Stomach (tissue), 9 donors: ENCODE data around the gene ZNF525. TPM values are rescaled to one million over a fixed set of nuclear protein-coding genes. Genes with fewer than 3 reads are reported as not detected.
"Not testable (repeated sequence)": the region's sequence is repeated elsewhere in the genome, so short reads cannot be mapped to it uniquely, and the experiment has no call there.

Experiments
- DNase-seq, 2 donors: peaks; one replicate each; pipeline versions ENCODE4 v3.0.0 to v3.0.0-alpha.2; 2013 to 2019
- H3K27ac ChIP-seq, 5 donors: fragments of 200-600 bp in 4 of 5; sonication (generic) in 4 of 5; one replicate each; pipeline ENCODE4 v1.5.1; 2013 to 2019; ENCODE audit warnings: mild to moderate bottlenecking in 1 of 5, moderate library complexity in 1 of 5
- H3K27me3 ChIP-seq, 3 donors: fragments of 200-600 bp; sonication (generic); one replicate each; pipeline ENCODE4 v1.5.1; 2017 to 2019; ENCODE audit warnings: mixed run types in 1 of 3
- H3K36me3 ChIP-seq, 4 donors: fragments of 200-600 bp; sonication (generic); 1 replicate in 3 of 4; 2 replicates in 1 of 4; pipeline ENCODE4 v1.5.1; 2016 to 2019
- H3K4me1 ChIP-seq, 4 donors: fragments of 200-600 bp; sonication (generic); one replicate each; pipeline ENCODE4 v1.5.1; 2016 to 2019
- H3K4me3 ChIP-seq, 4 donors: fragments of 200-600 bp; sonication (generic) in 3 of 4; one replicate each; pipeline ENCODE4 v1.5.1; 2016 to 2019; ENCODE audit warnings: mild to moderate bottlenecking in 1 of 4
- H3K9me3 ChIP-seq, 4 donors: fragments of 200-600 bp; sonication (generic); one replicate each; pipeline ENCODE4 v1.5.1; 2016 to 2019
- EP300 ChIP-seq: sonication (generic); formaldehyde crosslinking; IDR thresholded peaks from one replicate; pipeline ENCODE4 v1.6.1; 2017; ENCODE audit warnings: antibody characterized with exemption
- POLR2A ChIP-seq, 4 donors: fragments of 450-650 bp; IDR thresholded peaks; one replicate each; pipeline ENCODE4 v1.6.1; 2016; ENCODE audit warnings: antibody characterized with exemption in 4 of 4, control low read depth in 2 of 4, mild to moderate bottlenecking in 1 of 4, moderate library complexity in 1 of 4
- POLR2AphosphoS5 ChIP-seq, 3 donors: sonication (generic); formaldehyde crosslinking; IDR thresholded peaks; one replicate each; pipeline ENCODE4 v1.6.1; 2016; ENCODE audit warnings: antibody characterized with exemption in 3 of 3
- WGBS, 5 donors: extraction: QIAGEN DNeasy Blood & Tissue Kit in 3 of 5; methylation state at CpG; one replicate each; pipeline versions ENCODE4 v1.1.5 to v1.1.7; 2013 to 2018; 5-methylcytosine and 5-hydroxymethylcytosine counted together
- intact Hi-C: fragments of 100-400 bp; cut with DNase I; formaldehyde crosslinking; loops from one replicate; pipeline ENCODE4 v1.15.1; 2023; ENCODE audit warnings: low total_unique reads
- polyA plus RNA-seq, 3 donors: library from polyadenylated mRNA; stranded (reverse); fragments of 200-250 nt; gene quantifications; one replicate each; pipeline ENCODE4 v1.2.3, GENCODE V29; 2013
- total RNA-seq, 5 donors: library from RNA; depleted of rRNA; stranded (reverse); fragments of >200 nt; gene quantifications; one replicate each; pipeline versions ENCODE4 v1.1.0 to v1.2.3, GENCODE V29; 2014 to 2016
- TF ChIP-seq, protein P1 (sequence below), 7 experiments: fragments of 450-650 bp in 4 of 7; fragments of 200-600 bp in 3 of 7; sonication (generic) in 3 of 7; IDR thresholded peaks; one replicate each; pipeline ENCODE4 v1.5.1; 2016 to 2019; ENCODE audit warnings: antibody characterized with exemption in 7 of 7, control low read depth in 2 of 7, mild to moderate bottlenecking in 1 of 7
- donor health status: healthy with polysubstance abuse.
- donor health status: Bipolar disorder and iron deficiency.
- donor health status: healthy.

Gene ZNF525
- total and polyA plus RNA-seq, 8 donors = 2.9 to 33.3 (median 5.3) TPM

DNA sequence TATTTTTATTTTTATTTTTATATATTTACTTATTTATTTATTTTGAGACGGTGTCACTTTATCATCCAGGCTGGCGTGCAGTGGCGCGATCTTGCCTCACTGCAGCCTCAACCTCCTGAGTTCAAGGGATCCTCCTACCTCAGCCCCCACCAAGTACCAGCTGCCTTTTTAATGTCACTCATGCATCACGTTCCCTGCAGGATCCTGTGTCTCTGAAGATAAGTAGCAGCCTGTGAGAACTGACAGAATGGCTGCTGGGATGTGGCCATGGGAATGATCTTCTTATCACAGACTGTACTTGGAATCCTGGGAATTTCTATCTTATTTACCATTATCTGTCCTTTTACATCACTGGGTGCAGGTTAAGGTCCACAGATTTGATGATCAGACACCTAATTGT lies 57.0 kb downstream of the ZNF525 start:
- TF ChIP-seq, protein P1, sequence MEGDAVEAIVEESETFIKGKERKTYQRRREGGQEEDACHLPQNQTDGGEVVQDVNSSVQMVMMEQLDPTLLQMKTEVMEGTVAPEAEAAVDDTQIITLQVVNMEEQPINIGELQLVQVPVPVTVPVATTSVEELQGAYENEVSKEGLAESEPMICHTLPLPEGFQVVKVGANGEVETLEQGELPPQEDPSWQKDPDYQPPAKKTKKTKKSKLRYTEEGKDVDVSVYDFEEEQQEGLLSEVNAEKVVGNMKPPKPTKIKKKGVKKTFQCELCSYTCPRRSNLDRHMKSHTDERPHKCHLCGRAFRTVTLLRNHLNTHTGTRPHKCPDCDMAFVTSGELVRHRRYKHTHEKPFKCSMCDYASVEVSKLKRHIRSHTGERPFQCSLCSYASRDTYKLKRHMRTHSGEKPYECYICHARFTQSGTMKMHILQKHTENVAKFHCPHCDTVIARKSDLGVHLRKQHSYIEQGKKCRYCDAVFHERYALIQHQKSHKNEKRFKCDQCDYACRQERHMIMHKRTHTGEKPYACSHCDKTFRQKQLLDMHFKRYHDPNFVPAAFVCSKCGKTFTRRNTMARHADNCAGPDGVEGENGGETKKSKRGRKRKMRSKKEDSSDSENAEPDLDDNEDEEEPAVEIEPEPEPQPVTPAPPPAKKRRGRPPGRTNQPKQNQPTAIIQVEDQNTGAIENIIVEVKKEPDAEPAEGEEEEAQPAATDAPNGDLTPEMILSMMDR (IDR thresholded peaks at IDR 0.05) = no peak
- TF ChIP-seq POLR2A (IDR thresholded peaks at IDR 0.05) (no peak), POLR2AphosphoS5 (IDR thresholded peaks at IDR 0.05) (no peak)
- H3K4me3 ChIP-seq = no peak overlapping the region
- intact Hi-C loops = loop anchor here (10.0 kb wide), 1 partner anchor 322 kb away; no protein-coding TSS in a partner anchor
- H3K27ac ChIP-seq = no peak overlapping the region
- DNase-seq = no peak
- H3K9me3 ChIP-seq = peaks cover 0 to 7% (median 2%) of the 10 kb centered on the region in 4 donors
- WGBS, 5 donors = 78 to 84% (median 81%) methylated on average over 5 of the region's 5 CpGs
- peaks cover 0 to 5% (median 2%) of the 10 kb centered on the region in 4 donors for H3K4me1 ChIP-seq
- peaks cover 0 to 4% (median 0%) of the 10 kb centered on the region in 4 donors for H3K36me3 ChIP-seq
- H3K27me3 ChIP-seq = no peaks in the 10 kb centered on the region

DNA sequence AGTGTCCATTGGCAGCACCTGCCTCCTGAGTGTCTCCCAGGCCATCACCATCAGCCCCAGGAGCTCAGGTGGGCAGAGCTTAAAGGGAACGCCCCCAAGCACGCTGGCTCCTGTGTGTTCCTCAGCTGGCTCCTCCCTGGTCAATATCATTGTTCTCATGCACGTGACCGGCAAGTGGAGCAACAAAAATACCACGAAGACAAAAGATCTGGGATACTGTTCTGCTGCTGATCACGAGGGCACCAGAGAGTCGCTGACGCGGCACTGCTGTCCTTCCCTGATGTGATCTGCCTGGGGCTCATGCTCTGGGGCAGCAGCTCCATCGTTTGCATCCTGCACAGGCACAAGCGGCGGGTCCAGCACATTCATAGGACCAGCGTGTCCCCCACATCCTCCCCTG lies 57.6 kb downstream of the ZNF525 start:
- not testable (repeated sequence) for DNase-seq, H3K4me3 ChIP-seq, H3K36me3 ChIP-seq, H3K4me1 ChIP-seq, H3K27me3 ChIP-seq, H3K27ac ChIP-seq, H3K9me3 ChIP-seq
- 5 to 27% (median 9%) methylated on average over 2 to 11 of the region's 13 CpGs; no CpG with 5 or more reads in 1 of the 5 donors for WGBS, 5 donors
- intact Hi-C loops = loop anchor here (10.0 kb wide), 1 partner anchor 322 kb away; no protein-coding TSS in a partner anchor

DNA sequence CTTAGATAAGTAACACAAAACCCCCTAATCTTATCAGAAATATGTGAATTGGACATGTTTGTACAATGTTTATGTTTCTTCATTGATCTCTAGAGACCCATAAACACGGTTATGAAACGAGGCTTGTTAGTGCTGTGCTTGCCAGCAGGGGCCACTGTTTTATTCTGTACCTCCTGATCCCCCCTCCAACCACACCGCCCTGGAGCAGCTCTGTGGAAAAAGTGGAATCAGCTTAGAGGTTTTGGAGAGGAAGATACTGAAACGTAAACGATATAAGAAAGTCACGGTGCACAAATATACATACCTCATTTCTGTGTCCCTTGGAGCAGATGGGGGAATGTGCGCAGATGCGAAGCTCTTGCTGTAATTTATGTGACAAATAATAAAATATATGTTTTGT lies 58.2 kb downstream of the ZNF525 start:
- H3K4me1 ChIP-seq, H3K27me3 ChIP-seq, H3K9me3 ChIP-seq, H3K27ac ChIP-seq, H3K4me3 ChIP-seq, H3K36me3 ChIP-seq: not testable (repeated sequence)
- intact Hi-C loops = loop anchor here (10.0 kb wide), 1 partner anchor 321 kb away; no protein-coding TSS in a partner anchor
- peak in 1 of 2 donors; percentile 43 for DNase-seq
- WGBS, 5 donors = 35 to 50% (median 37%) methylated on average over 6 to 8 of the region's 8 CpGs

DNA sequence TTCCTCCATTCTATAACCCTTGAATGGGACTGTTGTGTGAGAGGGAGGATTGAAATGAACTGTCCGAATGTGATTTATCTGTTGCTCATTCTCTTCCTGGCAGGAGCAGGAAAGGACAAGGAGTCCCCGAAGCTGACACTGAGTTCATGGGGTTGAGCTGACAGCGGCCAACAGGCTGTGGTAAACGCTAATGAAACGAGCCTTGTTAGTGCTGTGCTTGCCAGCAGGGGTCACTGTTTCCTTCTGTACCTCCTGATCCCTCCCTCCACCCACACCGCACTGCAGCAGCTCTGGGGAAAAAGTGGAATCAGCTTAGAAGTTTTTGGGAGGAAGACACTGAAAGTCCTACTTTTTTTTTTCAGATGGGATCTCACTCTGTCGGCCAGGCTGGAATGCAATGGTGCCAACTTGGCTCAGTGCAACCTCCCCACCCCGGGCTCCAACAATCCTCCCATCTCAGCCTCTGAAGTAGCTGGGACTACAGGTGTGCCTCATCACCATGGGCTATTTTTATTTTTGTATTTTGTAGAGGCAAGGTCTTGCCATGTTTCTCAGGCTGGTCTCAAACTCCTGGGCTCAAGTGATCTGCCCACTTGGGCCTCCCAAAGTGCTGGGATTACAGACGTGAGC lies 59.6 kb downstream of the ZNF525 start:
- peak in 2 of 3 donors; percentile 19 to 25 for TF ChIP-seq POLR2AphosphoS5 (IDR thresholded peaks at IDR 0.05)
- TF ChIP-seq, protein P1 (IDR thresholded peaks at IDR 0.05) = peak in 5 of 7 experiments; percentile 54 to 81 (median 67)
- TF ChIP-seq EP300 = no peak
- 19 to 25% (median 22%) methylated on average over 9 of the region's 9 CpGs for WGBS, 5 donors
- Histone ChIP-seq H3K27ac (no peak overlapping the region), H3K36me3 (peaks cover 0 to 4% (median 0%) of the 10 kb centered on the region in 4 donors), H3K27me3 (no peaks in the 10 kb centered on the region), H3K4me1 (peaks cover 0 to 5% (median 2%) of the 10 kb centered on the region in 4 donors), H3K4me3 (no peak overlapping the region), H3K9me3 (peaks cover 0 to under 1% (median 0%) of the 10 kb centered on the region in 4 donors)
- DNase-seq = peak; percentile 80 to 93
- intact Hi-C loops = loop anchor here (10.0 kb wide), 1 partner anchor 320 kb away; no protein-coding TSS in a partner anchor

DNA sequence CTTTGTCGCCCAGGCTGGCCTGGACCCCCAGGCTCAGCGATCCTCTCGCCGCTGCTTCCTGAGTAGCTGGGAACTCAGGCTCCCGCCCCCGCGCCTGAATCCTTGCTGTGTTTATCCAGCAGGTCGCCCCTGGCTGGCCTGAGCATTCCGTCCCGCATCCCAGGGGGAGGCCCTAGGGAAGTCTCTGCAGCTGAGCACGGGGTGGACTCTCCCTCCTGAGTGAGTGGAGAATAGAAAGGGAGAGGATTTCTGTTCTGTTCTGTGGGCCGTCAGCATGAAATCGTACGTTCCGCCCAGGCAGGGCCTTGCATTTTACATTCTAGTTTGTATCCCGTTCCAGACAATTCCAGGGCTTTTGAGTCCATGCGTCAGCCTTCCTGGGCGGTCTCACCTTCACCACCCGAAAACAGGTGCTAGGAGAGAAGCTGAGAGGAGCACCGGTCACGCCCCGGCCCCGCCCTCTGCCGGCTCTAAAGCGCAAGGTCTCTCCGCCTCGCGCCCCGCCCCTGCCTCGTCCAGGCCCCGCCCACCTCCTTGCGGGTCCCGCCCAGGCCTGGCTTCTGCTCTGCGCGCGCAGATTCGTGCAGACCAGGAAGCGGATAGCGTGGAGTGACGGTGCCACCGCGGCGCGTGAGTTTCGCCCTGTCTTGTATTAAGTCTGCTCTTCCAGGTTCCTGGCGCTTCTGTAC lies 66.0 kb downstream of the ZNF525 start, which contains the start of gene ZNF761:
ZNF761 (plus strand) TSS at position 586 of the 689 bp plus-strand sequence. CDS start 15,285 bp downstream, outside the sequence.
- Histone ChIP-seq H3K9me3 (peaks cover 0 to 8% (median 2%) of the 10 kb centered on the region in 4 donors), H3K27ac (peak within 1 kb of the TSS; percentile 85 to 90 (median 86)), H3K27me3 (no peaks in the 10 kb centered on the region), H3K4me1 (peaks cover 6 to 23% (median 20%) of the 10 kb centered on the region in 4 donors), H3K36me3 (peaks cover 0 to 28% (median 26%) of the 10 kb centered on the region in 4 donors), H3K4me3 (peak within 1 kb of the TSS; percentile 59 to 83 (median 73))
- 1 to 2% (median 1%) methylated on average over 33 to 46 of the region's 46 CpGs for WGBS, 5 donors
- intact Hi-C loops = loop anchor here (10.0 kb wide), 1 partner anchor 83 kb away; no protein-coding TSS in a partner anchor
- TF ChIP-seq POLR2A (IDR thresholded peaks at IDR 0.05) (peak in 1 of 4 donors; percentile 71), POLR2AphosphoS5 (IDR thresholded peaks at IDR 0.05) (peak; percentile 83 to 96 (median 94)), EP300 (no peak)
- TF ChIP-seq, protein P1 (IDR thresholded peaks at IDR 0.05) = peak in 5 of 7 experiments; percentile 25 to 61 (median 27)
- peak; percentile 99 for DNase-seq
